WTC11 (cell line): Measurements from ENCODE around the gene FAF1. TPM values are rescaled to one million over a fixed set of nuclear protein-coding genes. Genes with fewer than 3 reads are reported as not detected.

ENCODE experiments used
- ATAC-seq: fragments of 200-7000 bp; cut with Tn5 transposase; 2 replicates; pipeline ENCODE4 v1.10.0; 2021; ENCODE audit warnings: mild to moderate bottlenecking, moderate library complexity
- CTCF ChIA-PET: fragments of 300-600 bp; sonication (Branson Sonifier 250); formaldehyde crosslinking; loops from one replicate; lab custom pipeline; 2021; ENCODE audit warnings: antibody characterized with exemption; lab: Charles Lee
- POLR2A ChIA-PET: fragments of 350-600 bp; sonication (Branson Sonifier 250); formaldehyde crosslinking; loops from one replicate; lab custom pipeline; 2021; ENCODE audit warnings: antibody characterized with exemption; lab: Charles Lee
- DNase-seq: peaks from one replicate; pipeline ENCODE4 v3.0.0; 2021; ENCODE audit warnings: low spot score
- H3K27ac Mint-ChIP-seq: 2 replicates; pipeline ENCODE4 v1.8.0; 2021; ENCODE audit warnings: mixed read lengths
- H3K27me3 Mint-ChIP-seq: 2 replicates; pipeline ENCODE4 v1.8.0; 2021; ENCODE audit warnings: low read depth, mild to moderate bottlenecking, moderate library complexity, mixed read lengths
- H3K36me3 Mint-ChIP-seq: 2 replicates; pipeline ENCODE4 v1.8.0; 2021; ENCODE audit warnings: mixed read lengths
- H3K4me1 Mint-ChIP-seq: 2 replicates; pipeline ENCODE4 v1.8.0; 2022; ENCODE audit warnings: mixed read lengths
- H3K4me3 Mint-ChIP-seq: 2 replicates; pipeline ENCODE4 v1.8.0; 2021; ENCODE audit warnings: mild to moderate bottlenecking, moderate library complexity, mixed read lengths
- H3K9me3 Mint-ChIP-seq: 2 replicates; pipeline ENCODE4 v1.8.0; 2021; ENCODE audit warnings: mixed read lengths
- AFF4 ChIP-seq: sonication (generic); formaldehyde crosslinking; IDR thresholded peaks from 2 replicates; pipeline ENCODE4 v1.8.1; 2023; ENCODE audit warnings: mild to moderate bottlenecking, missing genetic modification reagents, borderline replicate concordance
- ATF1 ChIP-seq: sonication (generic); formaldehyde crosslinking; IDR thresholded peaks from 2 replicates; pipeline ENCODE4 v1.8.1; 2023; ENCODE audit warnings: mild to moderate bottlenecking, moderate library complexity, missing genetic modification reagents
- MLX ChIP-seq: sonication (generic); formaldehyde crosslinking; IDR thresholded peaks from 2 replicates; pipeline ENCODE4 v1.8.1; 2023; ENCODE audit warnings: mild to moderate bottlenecking, missing genetic modification reagents, moderate library complexity
- NR1H2 ChIP-seq: sonication (generic); formaldehyde crosslinking; IDR thresholded peaks from 2 replicates; pipeline ENCODE4 v1.9.0; 2021; ENCODE audit warnings: mild to moderate bottlenecking, moderate library complexity, missing genetic modification reagents
- PRDM15 ChIP-seq: sonication (generic); formaldehyde crosslinking; IDR thresholded peaks from 2 replicates; pipeline ENCODE4 v1.8.0; 2022; ENCODE audit warnings: missing genetic modification reagents
- RORB ChIP-seq: fragments of 250-450 bp; sonication (Bioruptor Pico); IDR thresholded peaks from 2 replicates; pipeline ENCODE4 v1.9.0; 2021; ENCODE audit warnings: mild to moderate bottlenecking
- ZNF121 ChIP-seq: sonication (generic); formaldehyde crosslinking; IDR thresholded peaks from 2 replicates; pipeline ENCODE4 v1.8.0; 2023; ENCODE audit warnings: missing genetic modification reagents
- ZNF219 ChIP-seq: sonication (generic); formaldehyde crosslinking; IDR thresholded peaks from 2 replicates; pipeline ENCODE4 v1.8.0; 2023; ENCODE audit warnings: missing genetic modification reagents, mild to moderate bottlenecking, borderline replicate concordance
- ZSCAN18 ChIP-seq: fragments of 250-450 bp; sonication (Bioruptor Pico); IDR thresholded peaks from 2 replicates; pipeline ENCODE4 v2.1.2; 2022; ENCODE audit warnings: mild to moderate bottlenecking, moderate library complexity
- total RNA-seq: library from RNA; stranded (reverse); gene quantifications from 3 replicates; pipeline ENCODE4 v1.2.3, GENCODE V29; 2021
- TF ChIP-seq, protein P1 (sequence below): fragments of 250-450 bp; sonication (Bioruptor Pico); IDR thresholded peaks from 2 replicates; pipeline ENCODE4 v1.9.0; 2021; ENCODE audit warnings: moderate library complexity, mild to moderate bottlenecking, inconsistent platforms, borderline replicate concordance
- TF ChIP-seq, protein P2 (sequence below): fragments of 200-600 bp; IDR thresholded peaks from 2 replicates; pipeline ENCODE4 v1.8.0; 2022; ENCODE audit warnings: antibody characterized with exemption
- TF ChIP-seq, protein P3 (sequence below): sonication (generic); formaldehyde crosslinking; IDR thresholded peaks from 2 replicates; pipeline ENCODE4 v1.8.1; 2022; ENCODE audit warnings: mild to moderate bottlenecking, moderate library complexity, missing genetic modification reagents
- TF ChIP-seq, protein P4 (sequence below): sonication (generic); formaldehyde crosslinking; IDR thresholded peaks from 2 replicates; pipeline ENCODE4 v1.8.1; 2023; ENCODE audit warnings: mild to moderate bottlenecking, missing genetic modification reagents

FAF1 gene
- total RNA-seq, 1 experiment from 2014 or later: 53.5 TPM

- Mint-ChIP-seq H3K27me3 (no peaks in the 10 kb centered on the region), H3K9me3 (no peaks in the 10 kb centered on the region), H3K36me3 (no peaks in the 10 kb centered on the region), H3K4me1 (peaks cover 6% of the 10 kb centered on the region), H3K4me3 (no peak overlapping the region), H3K27ac (no peak overlapping the region)
- ChIA-PET POLR2A (no interaction called here), CTCF (no interaction called here)
- TF ChIP-seq, protein P1, sequence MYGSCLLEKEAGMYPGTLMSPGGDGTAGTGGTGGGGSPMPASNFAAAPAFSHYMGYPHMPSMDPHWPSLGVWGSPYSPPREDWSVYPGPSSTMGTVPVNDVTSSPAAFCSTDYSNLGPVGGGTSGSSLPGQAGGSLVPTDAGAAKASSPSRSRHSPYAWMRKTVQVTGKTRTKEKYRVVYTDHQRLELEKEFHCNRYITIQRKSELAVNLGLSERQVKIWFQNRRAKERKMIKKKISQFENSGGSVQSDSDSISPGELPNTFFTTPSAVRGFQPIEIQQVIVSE (CRISPR knock-in tag): no peak
- TF ChIP-seq ZSCAN18 (CRISPR knock-in tag) (no peak), RORB (CRISPR knock-in tag) (no peak), NR1H2 (CRISPR knock-in tag) (no peak), ZNF219 (CRISPR knock-in tag) (no peak)
- TF ChIP-seq, protein P2, sequence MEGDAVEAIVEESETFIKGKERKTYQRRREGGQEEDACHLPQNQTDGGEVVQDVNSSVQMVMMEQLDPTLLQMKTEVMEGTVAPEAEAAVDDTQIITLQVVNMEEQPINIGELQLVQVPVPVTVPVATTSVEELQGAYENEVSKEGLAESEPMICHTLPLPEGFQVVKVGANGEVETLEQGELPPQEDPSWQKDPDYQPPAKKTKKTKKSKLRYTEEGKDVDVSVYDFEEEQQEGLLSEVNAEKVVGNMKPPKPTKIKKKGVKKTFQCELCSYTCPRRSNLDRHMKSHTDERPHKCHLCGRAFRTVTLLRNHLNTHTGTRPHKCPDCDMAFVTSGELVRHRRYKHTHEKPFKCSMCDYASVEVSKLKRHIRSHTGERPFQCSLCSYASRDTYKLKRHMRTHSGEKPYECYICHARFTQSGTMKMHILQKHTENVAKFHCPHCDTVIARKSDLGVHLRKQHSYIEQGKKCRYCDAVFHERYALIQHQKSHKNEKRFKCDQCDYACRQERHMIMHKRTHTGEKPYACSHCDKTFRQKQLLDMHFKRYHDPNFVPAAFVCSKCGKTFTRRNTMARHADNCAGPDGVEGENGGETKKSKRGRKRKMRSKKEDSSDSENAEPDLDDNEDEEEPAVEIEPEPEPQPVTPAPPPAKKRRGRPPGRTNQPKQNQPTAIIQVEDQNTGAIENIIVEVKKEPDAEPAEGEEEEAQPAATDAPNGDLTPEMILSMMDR: no peak
- DNase-seq: no peak
- ATAC-seq: no peak
Observed at GRCh38 chr1:50481142-50481736, 478.8 kb downstream of the FAF1 start.

GRCh38 chr1:50476800-50477199 is 483.3 kb downstream of the FAF1 start:
- no peak for TF ChIP-seq ATF1
- TF ChIP-seq AFF4 (CRISPR knock-in tag): no peak
- no peak for TF ChIP-seq NR1H2 (CRISPR knock-in tag)
- TF ChIP-seq, all 79 proteins: peak for 0
- Mint-ChIP-seq H3K9me3 (no peaks in the 10 kb centered on the region), H3K4me3 (no peak overlapping the region), H3K27me3 (no peaks in the 10 kb centered on the region), H3K4me1 (peaks cover 25% of the 10 kb centered on the region), H3K27ac (no peak overlapping the region), H3K36me3 (no peaks in the 10 kb centered on the region)
- ChIA-PET CTCF (no interaction called here), POLR2A (no interaction called here)
- DNase-seq: no peak
- ATAC-seq: no peak

DNA sequence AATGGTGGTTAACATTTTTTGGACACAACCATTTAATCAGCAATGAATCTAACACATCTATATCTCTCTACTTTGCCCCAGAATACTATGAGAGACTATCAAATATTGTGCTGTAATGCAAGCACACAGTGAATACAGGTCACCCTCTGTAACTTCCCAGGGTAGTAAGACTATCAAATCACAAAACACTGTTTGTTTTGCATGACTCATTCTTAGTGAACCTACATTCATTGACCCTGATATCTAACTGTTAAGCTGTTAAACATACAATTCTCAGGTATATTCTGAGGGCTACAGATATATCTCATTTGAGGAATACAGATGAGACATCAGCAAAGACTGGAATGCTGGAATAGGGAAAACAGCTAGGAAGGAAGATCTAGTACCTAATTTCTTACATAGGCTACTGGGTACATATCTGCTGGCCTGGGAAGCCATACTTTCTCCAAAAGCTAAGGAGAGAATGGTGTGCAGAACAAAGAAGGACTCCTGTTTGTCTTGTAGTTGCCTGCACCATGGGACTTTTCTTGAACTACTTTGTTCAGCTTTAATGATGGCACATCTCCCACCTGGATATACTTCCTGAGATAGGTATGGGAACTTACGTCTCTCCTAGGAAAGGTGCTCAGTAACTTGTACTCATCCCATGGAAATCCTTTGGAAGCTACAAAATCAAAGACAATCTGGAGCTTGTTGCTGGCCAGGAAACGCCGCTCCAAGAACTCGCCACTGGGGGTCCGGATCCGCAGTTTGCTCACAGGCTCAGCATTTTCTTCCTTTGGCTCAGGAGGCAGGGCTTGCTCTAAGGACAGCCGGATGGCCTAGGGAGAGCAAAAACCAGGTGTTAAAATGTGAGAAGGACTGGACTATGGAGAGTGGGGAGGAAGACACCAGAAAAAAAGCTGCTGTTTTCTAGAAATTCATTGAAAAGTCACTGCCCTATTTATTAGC is 484.9 kb downstream of the FAF1 start:
- Mint-ChIP-seq H3K27ac (no peak overlapping the region), H3K4me1 (peaks cover 36% of the 10 kb centered on the region), H3K36me3 (no peaks in the 10 kb centered on the region), H3K4me3 (no peak overlapping the region), H3K9me3 (no peaks in the 10 kb centered on the region), H3K27me3 (no peaks in the 10 kb centered on the region)
- ChIA-PET POLR2A (no interaction called here), CTCF (interaction anchor here (0.8 to 1.0 kb wide), 4 partner anchors 16 to 129 kb away, joined by 3 to 10 read pairs (median 4); no protein-coding TSS in a partner anchor)
- peak; percentile 97 for TF ChIP-seq PRDM15 (CRISPR knock-in tag)
- no peak for TF ChIP-seq ZNF121 (CRISPR knock-in tag)
- TF ChIP-seq, protein P3, sequence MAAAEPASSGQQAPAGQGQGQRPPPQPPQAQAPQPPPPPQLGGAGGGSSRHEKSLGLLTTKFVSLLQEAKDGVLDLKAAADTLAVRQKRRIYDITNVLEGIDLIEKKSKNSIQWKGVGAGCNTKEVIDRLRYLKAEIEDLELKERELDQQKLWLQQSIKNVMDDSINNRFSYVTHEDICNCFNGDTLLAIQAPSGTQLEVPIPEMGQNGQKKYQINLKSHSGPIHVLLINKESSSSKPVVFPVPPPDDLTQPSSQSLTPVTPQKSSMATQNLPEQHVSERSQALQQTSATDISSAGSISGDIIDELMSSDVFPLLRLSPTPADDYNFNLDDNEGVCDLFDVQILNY (CRISPR knock-in tag): no peak
- TF ChIP-seq, protein P4, sequence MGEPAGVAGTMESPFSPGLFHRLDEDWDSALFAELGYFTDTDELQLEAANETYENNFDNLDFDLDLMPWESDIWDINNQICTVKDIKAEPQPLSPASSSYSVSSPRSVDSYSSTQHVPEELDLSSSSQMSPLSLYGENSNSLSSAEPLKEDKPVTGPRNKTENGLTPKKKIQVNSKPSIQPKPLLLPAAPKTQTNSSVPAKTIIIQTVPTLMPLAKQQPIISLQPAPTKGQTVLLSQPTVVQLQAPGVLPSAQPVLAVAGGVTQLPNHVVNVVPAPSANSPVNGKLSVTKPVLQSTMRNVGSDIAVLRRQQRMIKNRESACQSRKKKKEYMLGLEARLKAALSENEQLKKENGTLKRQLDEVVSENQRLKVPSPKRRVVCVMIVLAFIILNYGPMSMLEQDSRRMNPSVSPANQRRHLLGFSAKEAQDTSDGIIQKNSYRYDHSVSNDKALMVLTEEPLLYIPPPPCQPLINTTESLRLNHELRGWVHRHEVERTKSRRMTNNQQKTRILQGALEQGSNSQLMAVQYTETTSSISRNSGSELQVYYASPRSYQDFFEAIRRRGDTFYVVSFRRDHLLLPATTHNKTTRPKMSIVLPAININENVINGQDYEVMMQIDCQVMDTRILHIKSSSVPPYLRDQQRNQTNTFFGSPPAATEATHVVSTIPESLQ (CRISPR knock-in tag): no peak
- no peak for TF ChIP-seq MLX
- ATAC-seq: peak; percentile 89
- DNase-seq: peak; percentile 65
